ENCODE results near the gene MGARP.
A peak's percentile ranks its signal among the peaks of the same experiment; 100 is the strongest.

Gene MGARP

GRCh38 chr4:139243448-139244365 is 36.3 kb downstream of the MGARP start:
- DNase-seq (ENCODE audit: low spot score) = no peak

DNA sequence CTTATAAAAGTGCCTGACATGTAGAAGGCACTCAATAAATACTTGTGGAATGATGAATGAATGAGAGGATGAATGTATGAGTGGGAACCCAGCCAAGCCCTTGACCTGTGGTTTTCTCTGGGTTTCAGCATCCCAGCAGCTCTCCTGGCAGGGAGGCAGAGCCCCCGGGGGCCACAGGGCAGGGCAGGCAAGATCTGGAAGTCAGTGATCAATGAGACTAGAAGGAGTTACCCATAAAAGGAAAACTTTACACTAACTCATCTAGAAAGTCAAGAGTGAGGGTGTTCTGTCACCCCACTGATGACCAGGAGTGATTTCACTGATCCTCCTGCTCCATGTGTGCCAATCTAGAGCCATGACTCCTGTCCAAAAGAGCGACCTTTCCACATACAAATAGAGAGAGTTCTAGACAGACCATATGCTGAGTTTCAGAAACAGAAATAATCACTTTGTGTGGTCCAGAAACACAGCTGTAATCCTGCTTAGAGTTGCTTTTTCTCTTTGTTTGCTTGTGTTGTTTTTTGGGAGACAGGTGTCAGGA is 37.4 kb downstream of the MGARP start:
- DNase-seq (ENCODE audit: low spot score) = no peak

GRCh38 chr4:139241784-139242151 is 38.3 kb downstream of the MGARP start:
- DNase-seq (ENCODE audit: low spot score) = no peak

- no peak for DNase-seq (ENCODE audit: low spot score)
These were observed 38.8 kb downstream of the MGARP start for GRCh38 chr4:139241086-139241783.

DNA sequence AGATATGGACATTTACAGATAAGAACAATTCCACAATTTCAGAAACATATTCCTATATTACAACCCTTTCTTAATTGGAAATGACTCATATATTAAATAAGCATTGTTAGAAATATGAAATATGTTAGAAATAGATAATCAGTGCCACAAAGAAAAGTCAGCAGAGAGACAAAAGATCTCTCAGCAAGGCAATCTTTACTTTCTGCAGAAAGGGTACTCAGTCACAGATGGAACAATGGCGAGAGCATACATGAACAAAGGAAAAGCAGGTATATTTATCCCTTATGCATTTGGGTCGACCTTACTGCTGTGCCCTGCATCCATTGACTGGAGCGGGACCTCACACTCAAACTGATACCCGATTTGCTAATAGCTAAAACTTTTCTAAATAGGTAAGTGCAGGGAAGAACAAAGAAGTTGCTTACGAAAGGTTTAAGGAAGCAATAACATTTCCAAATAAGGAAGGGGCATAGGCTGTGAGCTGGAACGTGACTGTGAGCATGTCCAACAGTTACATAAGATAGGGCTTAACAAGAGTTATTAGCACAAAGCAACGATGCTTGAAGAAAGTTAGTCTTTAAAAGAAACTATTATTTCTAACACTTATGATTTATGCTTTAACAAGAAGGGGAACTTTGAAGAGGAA is 40.8 kb downstream of the MGARP start:
- DNase-seq (ENCODE audit: low spot score) = no peak

GRCh38 chr4:139234253-139234652 is 45.8 kb downstream of the MGARP start:
- DNase-seq (ENCODE audit: low spot score) = no peak

- DNase-seq (ENCODE audit: low spot score) = peak; percentile 46
These were observed 50.4 kb downstream of the MGARP start for GRCh38 chr4:139229534-139230039.

DNA sequence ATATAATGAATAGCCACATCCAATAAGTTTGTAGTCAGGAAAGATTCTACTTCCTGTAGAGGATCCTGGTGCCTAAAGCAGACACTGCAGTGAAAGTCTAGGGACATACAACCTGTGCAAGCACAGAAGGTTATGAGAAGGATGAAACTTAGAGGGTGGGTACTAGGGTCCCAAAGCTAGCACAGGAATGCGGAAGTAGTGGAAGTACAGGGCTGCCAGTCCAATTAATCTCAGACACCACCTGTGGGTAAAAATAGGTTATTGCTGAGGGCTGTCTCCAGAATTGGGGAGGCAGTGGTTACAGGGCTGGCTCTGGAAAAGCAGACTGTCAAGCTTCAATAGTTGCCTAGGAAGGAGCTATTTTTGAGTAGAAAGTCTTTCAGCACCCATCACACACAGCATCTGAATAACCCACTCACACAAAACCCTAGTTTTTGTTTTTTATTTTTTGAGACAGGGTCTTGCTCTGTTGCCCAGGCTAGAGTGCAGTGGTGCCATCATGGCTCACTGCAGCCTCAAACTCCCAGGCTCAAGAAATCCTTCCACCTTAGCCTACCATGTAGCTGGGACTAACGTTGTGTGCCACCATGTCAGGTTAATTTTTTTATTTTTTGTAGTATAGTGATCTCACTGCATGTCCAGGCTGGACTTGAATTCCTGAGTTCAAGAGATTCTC is 52.2 kb downstream of the MGARP start:
- no peak for DNase-seq (ENCODE audit: low spot score)

- DNase-seq (ENCODE audit: low spot score) = no peak
These were observed 56.2 kb downstream of the MGARP start for GRCh38 chr4:139223682-139224317.

DNA sequence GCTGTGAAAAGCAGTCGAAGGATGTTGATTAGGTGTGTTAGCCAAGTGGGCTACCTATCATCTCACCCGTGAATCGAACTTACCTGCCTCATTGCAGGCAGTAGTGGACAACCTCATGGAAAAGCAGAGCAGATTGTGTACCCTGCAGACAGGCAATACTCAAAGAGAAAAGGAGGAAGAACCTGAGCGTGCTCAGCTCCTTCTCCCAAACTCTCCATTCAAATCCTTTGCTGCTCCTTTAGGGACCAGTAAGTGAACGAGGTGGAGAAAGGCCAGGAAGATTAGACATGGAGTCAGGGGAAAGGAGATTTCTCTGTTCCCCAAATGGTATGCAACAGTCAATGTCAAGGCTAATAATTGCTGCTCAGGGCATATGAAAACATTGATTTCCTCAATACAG is 57.8 kb downstream of the MGARP start:
- no peak for DNase-seq (ENCODE audit: low spot score)

GRCh38 chr4:139221687-139222086 is 58.3 kb downstream of the MGARP start:
- no peak for DNase-seq (ENCODE audit: low spot score)

DNA sequence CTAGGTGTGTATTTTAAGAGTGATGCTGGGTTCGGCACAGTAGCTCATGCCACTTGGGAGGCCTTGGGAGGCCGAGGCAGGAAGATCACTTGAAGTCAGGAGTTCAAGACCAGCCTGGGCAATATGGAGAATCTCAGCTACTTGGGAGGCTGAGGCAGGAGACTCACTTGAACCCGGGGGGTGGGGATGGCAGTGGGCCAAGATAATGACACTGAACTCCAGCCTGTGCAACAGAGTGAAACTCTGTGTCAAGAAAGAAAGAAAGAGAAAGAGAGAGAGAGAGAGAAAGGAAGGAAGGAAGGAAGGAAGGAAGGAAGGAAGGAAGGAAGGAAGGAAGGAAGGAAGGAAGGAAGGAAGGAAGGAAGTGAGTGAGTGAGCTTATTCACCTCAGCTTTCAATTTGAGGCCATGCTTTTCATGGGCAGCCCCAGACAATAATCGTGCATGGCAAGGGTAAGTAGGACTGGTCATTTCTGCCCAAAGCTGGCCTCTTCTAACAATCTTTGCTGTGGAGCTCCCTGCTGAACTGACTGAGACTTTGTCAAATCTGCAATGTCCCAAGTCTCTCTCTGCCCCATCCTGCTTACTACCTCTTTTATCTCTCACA is 60.5 kb downstream of the MGARP start:
- DNase-seq (ENCODE audit: low spot score) = no peak

Small RNA genes within 50 kb of the gene (small RNA-seq; reads per million reads assigned to genes)
- 0 reads per million in 2 experiments for gene RNU6-1074P
- gene RNU6-1214P = 0 reads per million in 2 experiments
- gene RNU6-506P = 0 reads per million in 2 experiments

All from SK-N-DZ (cell line).